HCT116 (cell line): ENCODE results near the gene OS9. TPM values are rescaled to one million over a fixed set of nuclear protein-coding genes. Genes with fewer than 3 reads are reported as not detected.

Experiments
- ATAC-seq: fragments of 200-7000 bp; cut with Tn5 transposase; 2 replicates; pipeline ENCODE4 v1.9.1; 2020; ENCODE audit warnings: mild to moderate bottlenecking, moderate library complexity
- BruUV-seq: library from RNA; stranded (reverse); fragments of 400-500 nt; replicated peaks from 2 replicates; lab custom pipeline; 2021; lab: Mats Ljungman, UMichigan
- CTCF ChIA-PET: fragments of 300-600 bp; sonication (Branson Sonifier 250); formaldehyde crosslinking; loops from one replicate; lab custom pipeline; 2021; ENCODE audit warnings: antibody characterized with exemption; lab: Charles Lee
- POLR2A ChIA-PET: fragments of 300-600, 350-600 bp; sonication (Branson Sonifier 250); formaldehyde crosslinking; loops from one replicate; lab custom pipeline; 2021; ENCODE audit warnings: antibody characterized with exemption; lab: Charles Lee
- RAD21 ChIA-PET, 2 experiments: fragments of 300-600 bp; sonication (Branson Sonifier 250); formaldehyde crosslinking; loops; one replicate each; lab custom pipeline; 2023; ENCODE audit warnings: low total read pairs in 2 of 2; ENCODE audit not compliant: uncharacterized antibody in 2 of 2, unreplicated experiment in 2 of 2, low non-redundant PET in 1 of 2; lab: Charles Lee
- DNase-seq: peaks from one replicate; pipeline ENCODE4 v3.0.0-alpha.2; 2010; ENCODE audit warnings: low read depth, low spot score
- H2AFZ ChIP-seq: fragments of 200-600 bp; shearing (Covaris generic), sonication (generic); 2 replicates; pipeline ENCODE4 v1.6.1; 2017; ENCODE audit warnings: low read depth, mixed run types, mixed read lengths, antibody characterized with exemption, low read length; ENCODE audit not compliant: poor library complexity, severe bottlenecking
- H3K27ac ChIP-seq: 2 replicates; pipeline ENCODE4 v1.5.1; 2012; ENCODE audit warnings: low read depth, low read length
- H3K27me3 ChIP-seq: fragments of 200-600 bp; sonication (generic); 2 replicates; pipeline ENCODE4 v1.6.1; 2016; ENCODE audit warnings: mixed run types, low read length, mixed read lengths; ENCODE audit not compliant: insufficient read depth
- H3K36me3 ChIP-seq, 2 experiments: fragments of 200-500 bp in 1 of 2; fragments of 200-600 bp in 1 of 2; sonication (Bioruptor generic) in 1 of 2; sonication (generic) in 1 of 2; 2 replicates each; pipeline versions ENCODE4 v1.5.1 to v1.6.1; 2014 to 2016; ENCODE audit warnings: low read length in 2 of 2, inconsistent platforms in 1 of 2, mixed read lengths in 1 of 2, mixed run types in 1 of 2; ENCODE audit not compliant: insufficient read depth in 2 of 2, control insufficient read depth in 1 of 2
- H3K4me1 ChIP-seq, 2 experiments: fragments of 200-600 bp in 1 of 2; sonication (generic) in 1 of 2; 2 replicates each; pipeline versions ENCODE4 v1.5.1 to v1.6.1; 2012 to 2017; ENCODE audit warnings: low read length in 2 of 2, inconsistent platforms in 1 of 2, mild to moderate bottlenecking in 1 of 2, mixed read lengths in 1 of 2, mixed run types in 1 of 2, moderate library complexity in 1 of 2; ENCODE audit not compliant: insufficient read depth in 2 of 2, control insufficient read depth in 1 of 2
- H3K4me2 ChIP-seq: fragments of 200-600 bp; sonication (generic); 2 replicates; pipeline ENCODE4 v1.6.1; 2017; ENCODE audit warnings: mixed run types, low read length, mixed read lengths
- H3K4me3 ChIP-seq, 2 experiments: fragments of 200-600 bp in 1 of 2; sonication (generic) in 1 of 2; replicated peaks in 1 of 2; 2 replicates each; pipeline ENCODE4 v1.5.1; 2011 to 2016; ENCODE audit warnings: low read length in 2 of 2, control low read depth in 1 of 2, low read depth in 1 of 2, mild to moderate bottlenecking in 1 of 2, mixed read lengths in 1 of 2, mixed run types in 1 of 2
- H3K79me2 ChIP-seq: fragments of 200-600 bp; sonication (generic); 2 replicates; pipeline ENCODE4 v1.6.1; 2017; ENCODE audit warnings: mild to moderate bottlenecking, mixed run types, low read length, moderate library complexity, mixed read lengths; ENCODE audit not compliant: insufficient read depth
- H3K9ac ChIP-seq: fragments of 200-600 bp; sonication (generic); 2 replicates; pipeline ENCODE4 v1.6.1; 2016; ENCODE audit warnings: low read length, mixed read lengths
- H3K9me2 ChIP-seq: fragments of 200-600 bp; sonication (generic), shearing (Covaris generic); 2 replicates; pipeline ENCODE4 v1.6.1; 2017; ENCODE audit warnings: mixed run types, mild to moderate bottlenecking, moderate library complexity; ENCODE audit not compliant: insufficient read depth
- H3K9me3 ChIP-seq, 2 experiments: fragments of 200-500 bp in 1 of 2; fragments of 200-600 bp in 1 of 2; sonication (Bioruptor generic) in 1 of 2; sonication (generic) in 1 of 2; 2 replicates each; pipeline ENCODE4 v1.6.1; 2014 to 2017; ENCODE audit warnings: low read length in 2 of 2, mixed read lengths in 2 of 2, inconsistent platforms in 1 of 2, low read depth in 1 of 2, mild to moderate bottlenecking in 1 of 2, mixed run types in 1 of 2, moderate library complexity in 1 of 2; ENCODE audit not compliant: control insufficient read depth in 1 of 2, insufficient read depth in 1 of 2
- H4K20me1 ChIP-seq: fragments of 200-600 bp; sonication (generic), shearing (Covaris generic); 2 replicates; pipeline ENCODE4 v1.6.1; 2017; ENCODE audit warnings: mixed run types, mild to moderate bottlenecking, moderate library complexity; ENCODE audit not compliant: insufficient read depth
- CBX3 ChIP-seq: IDR thresholded peaks from 2 replicates; pipeline ENCODE4 v1.6.1; 2012; ENCODE audit warnings: low read depth
- CEBPB ChIP-seq: IDR thresholded peaks from 2 replicates; pipeline ENCODE4 v1.6.1; 2012; ENCODE audit warnings: low read depth
- EGR1 ChIP-seq: IDR thresholded peaks from 2 replicates; pipeline ENCODE4 v1.6.1; 2012; ENCODE audit warnings: low read depth
- ELF1 ChIP-seq: IDR thresholded peaks from 2 replicates; pipeline ENCODE4 v1.6.1; 2012; ENCODE audit warnings: low read depth, borderline replicate concordance
- EZH2 ChIP-seq: fragments of 200-600 bp; sonication (generic); IDR thresholded peaks from 2 replicates; pipeline ENCODE4 v1.6.1; 2017; ENCODE audit warnings: antibody characterized with exemption, mixed run types
- EZH2phosphoT487 ChIP-seq: fragments of 200-600 bp; IDR thresholded peaks from 2 replicates; pipeline ENCODE4 v1.6.1; 2018; ENCODE audit warnings: antibody characterized with exemption, borderline replicate concordance
- FOSL1 ChIP-seq: IDR thresholded peaks from 2 replicates; pipeline ENCODE4 v1.6.1; 2012; ENCODE audit warnings: low read depth
- JUND ChIP-seq: IDR thresholded peaks from 2 replicates; pipeline ENCODE4 v1.6.1; 2012
- POLR2A ChIP-seq: IDR thresholded peaks from 2 replicates; pipeline ENCODE4 v1.7.0; 2011; ENCODE audit warnings: borderline replicate concordance; ENCODE audit not compliant: insufficient read depth, insufficient read length; ENCODE audit errors: extremely low read depth
- POLR2AphosphoS5 ChIP-seq: IDR thresholded peaks from 2 replicates; pipeline ENCODE4 v1.6.1; 2011; ENCODE audit warnings: mild to moderate bottlenecking, low read depth, low read length, moderate library complexity
- RAD21 ChIP-seq: IDR thresholded peaks from 2 replicates; pipeline ENCODE4 v1.6.1; 2012; ENCODE audit warnings: low read depth, mild to moderate bottlenecking
- SP1 ChIP-seq: IDR thresholded peaks from 2 replicates; pipeline ENCODE4 v1.6.1; 2012; ENCODE audit warnings: low read depth
- SRF ChIP-seq: IDR thresholded peaks from 2 replicates; pipeline ENCODE4 v1.6.1; 2012; ENCODE audit warnings: low read depth
- TCF7L2 ChIP-seq: IDR thresholded peaks from 2 replicates; pipeline ENCODE4 v1.7.0; 2011; ENCODE audit warnings: borderline replicate concordance, inconsistent platforms; ENCODE audit not compliant: insufficient read depth, insufficient read length; ENCODE audit errors: extremely low read depth
- YY1 ChIP-seq: IDR thresholded peaks from 2 replicates; pipeline ENCODE4 v1.6.1; 2011; ENCODE audit warnings: low read length, low read depth, moderate library complexity, mild to moderate bottlenecking; ENCODE audit not compliant: insufficient replicate concordance; ENCODE audit errors: extremely low read depth
- ZFX ChIP-seq: fragments of 450-650 bp; IDR thresholded peaks from 2 replicates; pipeline ENCODE4 v1.6.1; 2017
- ZNF274 ChIP-seq: fragments of 200-500 bp; sonication (Bioruptor generic); IDR thresholded peaks from 2 replicates; pipeline ENCODE4 v1.6.1; 2014; ENCODE audit warnings: mild to moderate bottlenecking, low read depth, low read length, inconsistent platforms
- intact Hi-C: fragments of 100-400 bp; cut with micrococcal nuclease; formaldehyde crosslinking; loops from 2 replicates; pipeline ENCODE4 v1.10.0; 2022
- total RNA-seq: library from RNA; stranded (reverse); gene quantifications from one replicate; pipeline ENCODE4 v1.2.1, GENCODE V29; 2021; ENCODE audit not compliant: unreplicated experiment
- TF ChIP-seq, protein P1 (sequence below): IDR thresholded peaks from 2 replicates; pipeline ENCODE4 v1.6.1; 2012; ENCODE audit warnings: low read depth
- TF ChIP-seq, protein P2 (sequence below), 3 experiments: fragments of 200-600 bp in 1 of 3; sonication (generic) in 1 of 3; IDR thresholded peaks in 2 of 3; conservative IDR thresholded peaks in 1 of 3; 2 replicates each; pipeline ENCODE4 v1.5.1; 2012 to 2017; ENCODE audit warnings: low read depth in 2 of 3, low read length in 2 of 3, antibody characterized with exemption in 1 of 3, borderline replicate concordance in 1 of 3, control low read depth in 1 of 3, mild to moderate bottlenecking in 1 of 3, mixed read lengths in 1 of 3, mixed run types in 1 of 3, moderate library complexity in 1 of 3; ENCODE audit not compliant: insufficient read depth in 1 of 3

The OS9 gene
- total RNA-seq, 1 experiment from 2014 or later: 98.4 TPM

DNA sequence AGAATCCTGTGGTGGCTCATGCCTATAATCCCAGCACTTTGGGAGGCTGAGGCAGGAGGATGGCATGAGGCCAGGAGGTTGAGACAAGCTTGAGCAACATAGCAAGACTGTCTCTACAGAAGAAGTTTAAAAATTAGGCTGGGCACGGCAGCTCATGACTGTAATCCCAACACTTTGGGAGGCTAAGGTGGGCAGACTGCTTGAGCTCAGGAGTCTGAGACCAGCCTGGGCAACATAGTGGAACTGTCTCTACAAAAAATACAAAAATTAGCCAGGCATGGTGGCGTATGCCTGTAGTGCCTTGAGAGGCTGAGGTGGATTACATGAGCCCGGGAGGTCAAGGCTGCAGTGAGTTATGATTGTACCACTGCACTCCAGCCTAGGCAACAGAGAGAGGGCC lies 73.9 kb downstream of the OS9 start:
- Histone ChIP-seq H3K36me3 (peaks cover 9 to 27% of the 10 kb centered on the region in 2 experiments; a peak in 3 of 4 replicates), H3K27ac (peak overlapping the region; percentile 73), H3K4me1 (peaks cover 11 to 47% of the 10 kb centered on the region in 2 experiments), H3K9me2 (no peaks in the 10 kb centered on the region), H3K9ac (no peak overlapping the region), H3K4me3 (no peak overlapping the region), H3K4me2 (0 out of 2 replicates have a peak overlapping the region, but pooled peaks have one; percentile 100), H3K79me2 (peaks cover 18% of the 10 kb centered on the region), H3K9me3 (no peaks in the 10 kb centered on the region), H3K27me3 (no peaks in the 10 kb centered on the region), H4K20me1 (no peaks in the 10 kb centered on the region), H2AFZ (no peak overlapping the region)
- DNase-seq (no peak), ATAC-seq (no peak)
- ChIA-PET RAD21 (no interaction called here), CTCF (interaction anchor here (4.0 kb wide), 1 partner anchor 12 kb away, joined by 51 read pairs; no protein-coding TSS in a partner anchor), POLR2A (interaction anchor here (1.7 to 2.4 kb wide), 2 partner anchors 11 to 13 kb away, joined by 5 to 12 read pairs; no protein-coding TSS in a partner anchor)
- TF ChIP-seq EZH2 (no peak), EZH2phosphoT487 (no peak), JUND (no peak), CEBPB (no peak), ZFX (no peak), RAD21 (no peak), EGR1 (no peak), ZNF274 (no peak), YY1 (no peak), FOSL1 (no peak), CBX3 (no peak), POLR2AphosphoS5 (no peak), SP1 (no peak), ELF1 (no peak), SRF (no peak), TCF7L2 (no peak), POLR2A (no peak)
- TF ChIP-seq, protein P1, sequence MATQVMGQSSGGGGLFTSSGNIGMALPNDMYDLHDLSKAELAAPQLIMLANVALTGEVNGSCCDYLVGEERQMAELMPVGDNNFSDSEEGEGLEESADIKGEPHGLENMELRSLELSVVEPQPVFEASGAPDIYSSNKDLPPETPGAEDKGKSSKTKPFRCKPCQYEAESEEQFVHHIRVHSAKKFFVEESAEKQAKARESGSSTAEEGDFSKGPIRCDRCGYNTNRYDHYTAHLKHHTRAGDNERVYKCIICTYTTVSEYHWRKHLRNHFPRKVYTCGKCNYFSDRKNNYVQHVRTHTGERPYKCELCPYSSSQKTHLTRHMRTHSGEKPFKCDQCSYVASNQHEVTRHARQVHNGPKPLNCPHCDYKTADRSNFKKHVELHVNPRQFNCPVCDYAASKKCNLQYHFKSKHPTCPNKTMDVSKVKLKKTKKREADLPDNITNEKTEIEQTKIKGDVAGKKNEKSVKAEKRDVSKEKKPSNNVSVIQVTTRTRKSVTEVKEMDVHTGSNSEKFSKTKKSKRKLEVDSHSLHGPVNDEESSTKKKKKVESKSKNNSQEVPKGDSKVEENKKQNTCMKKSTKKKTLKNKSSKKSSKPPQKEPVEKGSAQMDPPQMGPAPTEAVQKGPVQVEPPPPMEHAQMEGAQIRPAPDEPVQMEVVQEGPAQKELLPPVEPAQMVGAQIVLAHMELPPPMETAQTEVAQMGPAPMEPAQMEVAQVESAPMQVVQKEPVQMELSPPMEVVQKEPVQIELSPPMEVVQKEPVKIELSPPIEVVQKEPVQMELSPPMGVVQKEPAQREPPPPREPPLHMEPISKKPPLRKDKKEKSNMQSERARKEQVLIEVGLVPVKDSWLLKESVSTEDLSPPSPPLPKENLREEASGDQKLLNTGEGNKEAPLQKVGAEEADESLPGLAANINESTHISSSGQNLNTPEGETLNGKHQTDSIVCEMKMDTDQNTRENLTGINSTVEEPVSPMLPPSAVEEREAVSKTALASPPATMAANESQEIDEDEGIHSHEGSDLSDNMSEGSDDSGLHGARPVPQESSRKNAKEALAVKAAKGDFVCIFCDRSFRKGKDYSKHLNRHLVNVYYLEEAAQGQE: no peak
- TF ChIP-seq, protein P2, sequence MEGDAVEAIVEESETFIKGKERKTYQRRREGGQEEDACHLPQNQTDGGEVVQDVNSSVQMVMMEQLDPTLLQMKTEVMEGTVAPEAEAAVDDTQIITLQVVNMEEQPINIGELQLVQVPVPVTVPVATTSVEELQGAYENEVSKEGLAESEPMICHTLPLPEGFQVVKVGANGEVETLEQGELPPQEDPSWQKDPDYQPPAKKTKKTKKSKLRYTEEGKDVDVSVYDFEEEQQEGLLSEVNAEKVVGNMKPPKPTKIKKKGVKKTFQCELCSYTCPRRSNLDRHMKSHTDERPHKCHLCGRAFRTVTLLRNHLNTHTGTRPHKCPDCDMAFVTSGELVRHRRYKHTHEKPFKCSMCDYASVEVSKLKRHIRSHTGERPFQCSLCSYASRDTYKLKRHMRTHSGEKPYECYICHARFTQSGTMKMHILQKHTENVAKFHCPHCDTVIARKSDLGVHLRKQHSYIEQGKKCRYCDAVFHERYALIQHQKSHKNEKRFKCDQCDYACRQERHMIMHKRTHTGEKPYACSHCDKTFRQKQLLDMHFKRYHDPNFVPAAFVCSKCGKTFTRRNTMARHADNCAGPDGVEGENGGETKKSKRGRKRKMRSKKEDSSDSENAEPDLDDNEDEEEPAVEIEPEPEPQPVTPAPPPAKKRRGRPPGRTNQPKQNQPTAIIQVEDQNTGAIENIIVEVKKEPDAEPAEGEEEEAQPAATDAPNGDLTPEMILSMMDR (IDR thresholded peaks at IDR 0.05 in 2 of 3, conservative IDR thresholded peaks at IDR 0.05 in 1 of 3; ENCODE audit: borderline replicate concordance in 1 of 3, insufficient read depth in 1 of 3, low read depth in 2 of 3, low read length in 2 of 3): no peak
- BruUV-seq: no TSS peak
- intact Hi-C loops: no loop called here
